ENCODE results near the gene MAN1A2. TPM values are rescaled to one million over a fixed set of nuclear protein-coding genes. Genes with fewer than 3 reads are reported as not detected.

MAN1A2 gene
- total and polyA plus RNA-seq, 9 of the 15 experiments (the other 6 are each of a cell fraction or from before 2014, with no cell fraction given) = 4.2 to 38.4 (median 18.7) TPM

GRCh38 chr1:117367046-117368025, at the start of gene MAN1A2 (continued):
- TF ChIP-seq CCNT2 (IDR thresholded peaks at IDR 0.05; ENCODE audit: borderline replicate concordance, extremely low read depth, insufficient read length, low read depth, low read length) (peak; percentile 78), PCBP1 (IDR thresholded peaks at IDR 0.05; ENCODE audit: low read depth, low read length, poor library complexity, severe bottlenecking) (peak; percentile 91), GATAD2B (IDR thresholded peaks at IDR 0.05; ENCODE audit: borderline replicate concordance) (peak; percentile 26), ZSCAN32 (CRISPR knock-in tag; IDR thresholded peaks at IDR 0.05) (peak; percentile 58), PYGO2 (tag; IDR thresholded peaks at IDR 0.05) (no peak), SLC30A9 (CRISPR knock-in tag; IDR thresholded peaks at IDR 0.05) (0 out of 2 replicates have a peak, but pooled peaks have one; percentile 57), RREB1 (CRISPR knock-in tag; IDR thresholded peaks at IDR 0.05) (peak; percentile 59; the same call in 1 of the 2 replicates), THRB (CRISPR knock-in tag; conservative IDR thresholded peaks at IDR 0.05) (0 out of 2 replicates have a peak, but pooled peaks have one; percentile 8), CREB3L1 (IDR thresholded peaks at IDR 0.05; ENCODE audit: borderline replicate concordance, low read depth) (peak; percentile 12; the same call in 1 of the 2 replicates), TARDBP (IDR thresholded peaks at IDR 0.05) (0 out of 2 replicates have a peak, but pooled peaks have one; percentile 7), ZFP1 (CRISPR knock-in tag; IDR thresholded peaks at IDR 0.05) (no peak), MECOM (CRISPR knock-in tag; IDR thresholded peaks at IDR 0.05) (peak; percentile 32; the same call in 1 of the 2 replicates), FOXP1 (CRISPR knock-in tag; IDR thresholded peaks at IDR 0.05) (no peak; the same call in 1 of the 2 replicates), EWSR1 (IDR thresholded peaks at IDR 0.05; ENCODE audit: borderline replicate concordance, low read depth, partially characterized antibody) (no peak), TAF9B (IDR thresholded peaks at IDR 0.05; ENCODE audit: partially characterized antibody) (peak; percentile 39), GTF2E2 (tag; IDR thresholded peaks at IDR 0.05) (0 out of 2 replicates have a peak, but pooled peaks have one; percentile 3), ELF1 (tag; IDR thresholded peaks at IDR 0.05) (peak; percentile 80)

Data from K562 (cell line).